ENCODE data around the gene CARNS1.
"Not testable (repeated sequence)": the region's sequence is repeated elsewhere in the genome, so short reads cannot be mapped to it uniquely, and the experiment has no call there.

CARNS1 gene

DNA sequence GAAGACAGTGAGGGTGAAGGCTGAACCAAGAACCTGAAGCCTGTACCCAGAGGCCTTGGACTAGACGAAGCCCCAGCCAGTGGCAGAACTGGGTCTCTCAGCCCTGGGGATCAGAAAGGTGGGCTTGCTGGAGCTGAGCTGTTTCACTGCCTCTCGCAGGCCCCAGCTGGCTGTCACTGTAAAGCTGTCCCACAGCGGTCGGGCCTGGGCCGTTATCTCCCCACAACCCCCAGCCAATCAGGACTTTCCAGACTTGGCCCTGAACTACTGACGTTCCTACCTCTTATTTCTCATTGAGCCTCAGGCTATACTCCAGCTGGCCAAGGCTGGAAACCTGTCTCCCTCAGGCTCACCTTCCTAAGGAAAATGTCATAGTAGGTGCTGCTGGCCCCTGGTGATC, 17.9 kb upstream of the CARNS1 start:
- no peak for DNase-seq

DNA sequence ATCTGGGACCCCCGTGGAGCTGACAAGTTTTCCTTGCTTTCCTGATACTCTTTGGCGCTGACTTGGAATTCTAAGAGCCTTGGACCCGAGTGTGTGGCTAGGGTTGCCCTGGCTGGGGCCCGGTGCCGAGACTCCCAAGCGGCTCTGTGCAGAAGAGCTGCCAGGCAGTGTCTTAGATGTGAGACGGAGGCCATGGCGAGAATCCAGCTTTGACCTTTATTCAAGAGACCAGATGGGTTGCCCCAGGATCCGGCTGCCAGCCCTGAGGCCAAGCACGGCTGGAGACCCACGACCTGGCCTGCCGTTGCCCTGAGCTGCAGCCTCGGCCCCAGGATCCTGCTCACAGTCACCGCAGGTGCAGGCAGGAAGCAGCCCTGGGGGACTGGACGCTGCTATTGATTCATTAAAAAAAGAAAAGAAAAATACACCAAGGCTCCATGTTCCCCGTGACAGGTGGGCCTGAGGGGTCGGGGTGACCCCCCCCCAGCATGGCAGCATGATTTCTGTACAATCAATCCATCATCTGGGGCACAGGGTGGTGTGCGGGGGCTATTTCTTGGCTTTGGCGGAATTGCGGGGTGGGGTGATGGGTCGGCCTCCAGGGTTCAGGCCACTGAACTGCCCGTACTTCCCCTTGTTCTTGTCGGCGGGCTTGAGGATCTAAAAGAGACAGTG, 17.4 kb upstream of the CARNS1 start:
- no peak for DNase-seq

DNA sequence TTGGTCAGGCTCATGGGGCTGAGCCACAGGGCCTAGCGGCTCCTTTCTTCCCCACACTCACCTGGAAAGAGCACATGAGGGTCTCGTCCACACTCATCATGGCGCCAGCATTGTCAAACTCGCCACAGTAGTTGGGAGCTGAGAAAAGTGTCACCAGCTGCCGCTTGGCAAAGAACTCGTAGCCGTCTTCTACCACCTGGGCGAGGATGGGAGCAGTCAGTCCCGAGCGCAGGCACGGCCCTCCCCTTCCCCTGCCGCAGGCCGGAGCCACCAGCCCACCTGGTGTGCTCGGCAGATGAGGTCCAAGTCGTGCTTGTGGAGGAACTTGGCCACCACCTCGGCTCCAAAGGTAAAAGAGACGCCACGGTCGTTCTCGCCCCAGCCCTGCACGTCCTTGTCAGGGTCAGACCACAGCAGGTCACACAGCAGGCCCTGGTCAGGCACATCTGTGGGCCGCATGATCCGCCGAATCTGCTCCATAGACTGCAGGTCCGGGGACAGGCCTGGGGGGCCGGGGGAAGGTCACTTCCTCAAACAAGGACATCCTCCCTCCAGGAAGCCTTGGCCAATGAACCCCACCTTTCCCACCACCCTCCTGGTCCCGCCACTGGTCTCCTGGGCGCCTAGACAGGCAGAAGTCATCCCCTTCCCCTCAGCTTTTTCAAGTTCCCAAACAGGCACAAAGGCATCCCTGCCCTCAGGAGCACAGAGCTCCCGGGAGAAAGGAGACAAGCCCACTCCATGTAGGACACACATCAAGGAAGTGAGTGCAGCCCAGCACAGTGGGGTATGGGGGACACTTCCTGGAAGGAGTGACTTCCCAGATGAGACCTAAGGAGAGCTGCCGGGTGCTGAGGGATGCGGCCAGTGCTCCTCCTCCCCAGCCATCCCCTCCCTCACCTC, 16.6 kb upstream of the CARNS1 start:
- no peak for DNase-seq

DNA sequence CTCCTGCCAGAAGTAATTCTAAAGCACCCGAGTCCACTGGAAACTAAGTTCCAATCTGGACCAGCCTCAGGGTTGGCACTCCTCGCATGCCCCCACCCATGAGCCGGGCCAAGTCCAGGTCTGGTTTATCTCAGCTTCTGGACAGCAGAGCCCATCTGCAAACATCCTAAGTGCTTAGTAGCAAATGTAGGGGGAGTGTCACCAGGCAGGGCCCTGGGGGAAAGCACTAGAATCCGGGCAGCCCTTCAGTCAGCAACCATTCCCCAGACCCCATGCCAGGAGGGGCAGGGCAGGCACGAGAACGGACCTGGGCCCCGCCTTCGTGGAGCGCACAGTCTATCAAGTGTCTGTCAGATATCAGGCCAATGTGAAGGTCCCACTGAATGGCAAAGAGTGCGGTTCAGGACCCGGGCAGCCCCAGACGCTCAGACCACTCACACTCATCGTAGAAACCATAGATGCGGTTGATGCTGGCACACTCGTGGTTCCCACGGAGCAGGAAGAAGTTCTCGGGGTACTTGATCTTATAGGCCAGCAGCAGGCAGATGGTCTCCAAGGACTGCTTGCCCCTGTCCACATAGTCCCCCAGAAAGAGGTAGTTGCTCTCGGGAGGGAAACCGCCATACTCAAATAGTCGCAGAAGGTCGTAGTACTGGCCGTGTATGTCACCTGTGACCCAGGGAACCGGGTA, 15.1 kb upstream of the CARNS1 start:
- peak; percentile 42 for DNase-seq

DNA sequence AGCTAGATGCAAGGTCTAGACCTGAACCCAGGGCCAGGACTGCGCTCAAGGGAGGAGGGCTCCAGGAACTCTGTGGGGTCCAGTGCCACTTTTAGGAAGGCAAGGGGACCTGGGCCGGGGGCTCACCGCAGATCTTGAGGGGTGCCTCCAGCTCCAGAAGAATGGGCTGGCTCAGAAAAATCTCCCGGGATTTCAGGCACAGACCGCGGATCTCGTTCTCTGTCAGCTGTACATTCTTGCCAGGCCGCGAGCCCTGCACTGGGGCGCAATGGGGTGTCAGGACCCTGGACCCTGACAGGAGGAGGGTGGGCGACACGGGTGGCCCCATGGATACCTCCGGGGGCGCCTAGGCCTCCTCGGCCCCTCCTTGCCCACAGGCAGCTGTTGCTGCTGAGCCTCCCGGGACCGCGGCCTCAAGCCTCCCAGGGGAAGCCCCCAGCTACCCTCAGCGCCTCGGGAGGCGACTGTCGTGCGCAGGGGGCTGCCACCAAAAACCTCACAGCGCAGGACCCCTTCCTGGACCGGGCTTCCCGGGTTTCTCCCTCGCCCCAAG, 14.5 kb upstream of the CARNS1 start:
- no peak for DNase-seq

DNA sequence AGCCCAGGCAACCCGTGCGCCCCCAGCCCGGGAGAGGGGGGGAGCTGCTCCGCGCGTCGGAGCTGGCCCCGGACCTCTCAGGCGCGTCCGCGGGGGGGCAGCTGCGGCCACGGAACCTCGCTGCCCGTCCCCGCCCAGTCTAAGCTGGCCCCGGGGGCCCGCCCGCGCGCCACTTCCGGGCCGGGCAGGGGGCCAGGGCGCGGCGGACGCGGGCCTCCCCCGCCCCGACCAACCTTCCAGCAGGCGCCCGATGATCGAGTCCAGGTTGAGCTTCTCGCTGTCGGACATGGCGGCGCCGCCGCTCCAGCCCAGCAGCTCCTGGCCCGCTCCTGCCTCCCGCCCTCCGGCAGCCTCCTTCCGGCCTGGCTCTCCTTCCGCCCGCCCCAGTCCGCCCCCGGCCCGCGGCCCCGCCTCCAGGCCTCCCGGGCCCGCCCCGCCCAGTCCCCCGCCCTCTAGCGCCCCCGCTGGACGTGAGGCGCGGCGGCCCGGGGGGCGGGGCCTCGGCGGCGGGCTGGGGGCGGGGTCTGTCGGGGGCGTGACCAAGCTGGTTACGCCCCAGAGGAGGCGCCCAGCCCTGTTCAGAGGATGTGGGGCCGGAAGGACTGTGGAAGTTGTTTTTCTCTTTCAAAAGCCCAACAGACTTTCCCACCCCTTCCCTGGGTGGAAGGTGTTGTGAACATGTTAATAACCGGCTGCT, 13.8 kb upstream of the CARNS1 start, which contains the start of gene PPP1CA:
Gene PPP1CA (minus strand): TSS at position 364 of the 697 bp plus-strand sequence. CDS start 76 bp downstream, at position 288.
- DNase-seq: peak; percentile 94

DNA sequence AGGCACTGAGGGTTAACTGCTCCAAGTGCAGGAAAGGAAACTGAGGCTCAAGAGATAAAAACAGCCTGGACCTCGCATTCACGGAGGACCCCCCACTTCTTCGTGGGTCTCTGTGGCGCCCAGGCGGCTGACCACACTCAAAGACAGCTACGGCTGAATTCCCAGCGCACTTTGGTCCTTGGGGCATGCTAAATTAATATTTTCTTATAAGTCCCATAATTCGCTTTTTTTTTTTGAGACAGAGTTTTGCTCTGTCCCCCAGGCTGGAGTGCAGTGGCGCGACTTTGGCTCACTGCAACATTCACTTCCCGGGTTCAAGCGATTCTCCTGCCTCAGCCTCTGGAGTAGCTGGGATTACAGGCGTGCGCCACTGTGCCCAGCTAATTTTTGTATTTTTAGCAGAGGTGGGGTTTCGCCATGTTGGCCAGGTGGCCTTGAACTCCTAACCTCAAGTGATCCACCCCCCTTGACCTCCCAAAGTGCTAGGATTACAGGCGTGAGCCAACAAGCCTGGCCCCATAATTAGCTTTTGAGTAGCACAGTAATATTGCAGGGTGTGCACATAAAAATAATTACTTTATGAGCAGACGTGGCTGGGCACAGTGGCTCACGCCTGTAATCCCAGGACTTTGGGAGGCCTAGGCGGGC, 13.2 kb upstream of the CARNS1 start:
- not testable (repeated sequence) for DNase-seq

DNA sequence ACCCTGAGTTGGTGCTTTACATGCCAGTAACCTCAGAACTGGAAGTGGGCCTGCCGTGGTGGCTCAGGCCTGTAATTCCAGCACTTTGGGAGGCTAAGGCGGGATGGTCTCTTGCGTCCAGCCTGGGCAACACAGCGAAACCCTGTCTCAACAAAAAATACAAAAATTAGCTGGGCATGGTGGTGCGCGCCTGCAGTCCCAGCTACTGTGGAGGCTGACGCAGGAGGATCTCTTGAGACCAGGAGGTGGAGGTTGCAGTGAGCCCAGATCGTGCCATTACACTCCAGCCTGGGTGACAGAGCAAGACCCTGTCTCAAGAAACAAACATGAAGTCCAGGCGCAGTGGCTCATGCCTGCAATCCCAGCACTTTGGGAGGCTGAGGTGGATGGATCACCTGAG, 12.4 kb upstream of the CARNS1 start:
- DNase-seq: not testable (repeated sequence)

DNA sequence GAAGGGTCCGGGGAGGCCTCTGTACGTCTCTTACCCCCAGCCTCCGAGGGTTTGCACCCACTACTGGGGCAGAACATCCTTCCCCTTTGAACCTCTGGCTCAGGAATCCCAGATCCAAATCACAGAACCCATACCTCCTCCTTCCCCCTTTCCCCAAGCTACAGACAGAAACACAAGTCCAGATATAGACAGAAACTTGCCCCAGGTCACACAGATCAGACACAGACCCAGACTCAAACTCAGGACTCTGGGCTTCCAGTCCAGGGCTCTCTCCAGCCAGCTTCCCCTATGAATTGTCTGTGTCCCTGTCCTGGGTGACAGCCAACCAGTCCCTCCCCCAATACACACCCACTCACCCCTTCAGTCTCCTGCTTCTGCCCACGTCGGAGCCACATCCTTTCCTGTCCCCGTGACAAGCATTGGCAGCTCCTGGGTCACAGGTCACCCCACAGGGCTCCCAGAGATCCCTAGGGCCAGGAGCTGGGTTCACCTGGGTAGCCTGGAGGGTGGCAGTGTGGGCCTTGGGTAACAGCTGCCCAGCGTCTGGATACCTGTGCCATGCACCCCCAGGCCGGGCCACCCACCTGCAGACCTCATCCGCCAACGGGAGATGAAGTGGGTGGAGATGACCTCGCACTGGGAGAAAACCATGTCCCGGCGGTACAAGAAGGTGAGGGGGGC, 10.8 kb upstream of the CARNS1 start:
- peak; percentile 82 for DNase-seq

DNA sequence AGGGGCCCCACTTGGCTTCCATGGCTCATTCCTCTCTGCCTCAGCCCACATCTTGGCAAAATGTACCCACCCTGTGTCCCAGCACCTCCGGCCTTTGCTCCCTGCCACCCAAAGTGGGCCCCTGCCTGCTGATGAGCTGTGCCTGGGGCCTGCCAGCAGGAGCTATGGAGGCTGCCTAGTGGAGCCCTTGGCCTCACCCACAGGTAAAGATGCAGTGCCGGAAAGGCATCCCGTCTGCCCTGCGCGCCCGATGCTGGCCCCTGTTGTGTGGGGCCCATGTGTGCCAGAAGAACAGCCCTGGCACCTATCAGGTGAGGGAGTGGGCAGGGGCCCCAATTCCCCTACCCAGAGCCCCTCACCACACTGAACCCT, 10.3 kb upstream of the CARNS1 start:
- DNase-seq: peak; percentile 51

DNA sequence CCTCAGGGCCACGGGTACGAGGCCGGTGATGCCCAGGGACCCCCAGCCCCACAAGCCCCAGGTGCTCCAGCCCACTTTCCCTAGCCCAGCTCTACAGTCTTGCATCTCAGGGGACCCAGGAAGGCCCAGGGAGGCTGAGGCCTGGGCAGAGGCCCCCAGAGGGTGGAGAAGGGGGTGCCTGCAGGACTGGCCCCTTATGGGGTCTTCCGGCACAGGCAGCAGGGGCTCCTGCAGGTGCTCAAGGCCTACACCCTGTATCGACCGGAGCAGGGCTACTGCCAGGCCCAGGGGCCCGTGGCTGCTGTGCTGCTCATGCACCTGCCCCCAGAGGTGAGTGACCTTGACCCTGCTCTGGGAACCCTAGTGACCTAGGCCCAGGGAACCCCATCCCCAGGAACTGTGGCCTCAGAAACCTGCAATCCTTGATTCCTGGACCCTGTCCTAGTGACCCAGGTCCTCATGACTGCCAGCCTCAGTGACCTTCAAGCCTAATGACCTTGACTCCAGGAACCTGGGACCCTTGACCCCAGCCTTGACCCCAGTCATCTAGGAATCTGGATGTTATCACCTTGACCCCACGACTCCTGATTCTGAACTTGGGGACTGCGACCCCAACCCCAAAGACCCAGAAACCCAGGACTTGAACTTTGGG, 9.7 kb upstream of the CARNS1 start:
- no peak for DNase-seq

DNA sequence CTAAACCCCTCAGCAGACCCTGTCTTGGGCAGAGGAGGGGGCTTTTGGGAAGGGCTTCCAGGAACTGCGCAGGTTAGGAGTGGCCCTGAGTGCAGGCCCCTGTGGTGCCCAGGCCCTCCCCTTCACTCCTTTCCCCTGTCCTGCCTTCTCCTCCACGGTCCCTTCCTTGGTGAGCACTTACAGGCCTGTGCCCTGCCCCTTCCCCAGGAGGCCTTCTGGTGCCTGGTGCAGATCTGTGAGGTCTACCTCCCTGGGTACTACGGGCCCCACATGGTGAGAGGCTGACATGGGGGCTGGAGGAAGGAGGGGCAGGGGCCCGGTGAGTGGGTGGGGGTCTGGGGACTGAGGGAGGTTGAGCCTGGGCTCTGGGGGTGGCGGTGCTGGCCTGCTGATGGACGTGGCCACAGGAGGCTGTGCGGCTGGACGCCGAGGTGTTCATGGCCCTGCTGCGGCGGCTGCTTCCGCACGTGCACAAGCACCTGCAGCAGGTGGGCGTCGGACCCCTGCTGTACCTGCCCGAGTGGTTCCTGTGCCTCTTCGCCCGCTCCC, 9.0 kb upstream of the CARNS1 start:
- DNase-seq: no peak

DNA sequence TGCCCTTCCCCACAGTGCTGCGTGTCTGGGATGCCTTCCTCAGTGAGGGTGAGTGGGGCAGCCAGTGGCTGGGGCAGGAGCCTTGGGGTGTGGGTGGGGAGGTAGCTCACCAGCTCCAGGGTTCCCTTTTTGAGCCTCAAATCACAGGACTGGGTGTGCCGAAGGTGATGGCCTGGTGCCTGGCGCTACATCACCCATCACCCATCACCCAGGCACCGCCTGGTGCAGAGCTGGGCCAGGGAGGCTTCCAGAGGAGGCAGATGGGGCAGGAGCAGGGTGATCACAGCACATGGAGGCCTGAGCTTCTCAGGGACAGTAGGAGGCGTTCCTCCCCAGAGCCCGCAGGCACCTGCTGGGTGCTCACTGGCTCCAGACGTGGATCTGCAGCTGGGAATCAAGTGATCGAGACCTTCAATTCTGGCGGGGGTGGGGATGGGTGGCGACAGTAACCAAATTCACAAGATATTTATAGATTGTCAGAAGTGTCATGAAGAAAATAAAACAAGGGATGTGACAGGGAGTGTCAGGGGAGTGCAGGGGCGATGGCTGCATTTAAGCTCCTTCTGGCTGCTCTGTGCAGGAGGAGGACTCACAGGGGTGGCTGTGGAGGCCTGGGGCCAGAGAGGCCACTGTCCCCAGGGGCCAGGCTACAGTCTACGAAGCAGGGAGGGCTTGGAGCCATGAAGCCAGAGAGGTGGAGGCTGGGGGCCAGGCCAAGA, 8.3 kb upstream of the CARNS1 start:
- peak; percentile 49 for DNase-seq

DNA sequence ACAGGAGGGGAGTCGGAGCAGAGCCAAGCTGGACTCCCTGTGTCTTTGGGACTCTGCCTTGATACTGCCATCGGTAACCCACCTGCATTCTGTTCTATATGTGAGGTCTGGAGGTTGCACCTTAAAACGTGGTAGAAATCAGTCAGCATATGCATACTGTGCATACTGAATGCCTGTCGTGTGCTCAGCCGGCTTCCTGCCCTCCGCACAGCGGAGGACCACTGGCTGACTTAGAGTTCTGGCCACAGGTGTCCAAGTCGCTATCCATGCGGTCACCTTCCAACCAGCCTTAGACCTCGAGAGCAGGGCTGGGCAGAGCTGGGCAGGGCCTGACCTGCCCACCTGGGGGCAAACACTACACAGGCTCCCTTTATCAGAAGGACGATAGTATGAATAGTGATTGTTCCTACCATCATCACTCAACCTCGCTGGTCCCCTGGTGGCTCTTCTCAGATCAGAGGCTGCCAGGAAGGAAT, 7.8 kb upstream of the CARNS1 start:
- DNase-seq: no peak

DNA sequence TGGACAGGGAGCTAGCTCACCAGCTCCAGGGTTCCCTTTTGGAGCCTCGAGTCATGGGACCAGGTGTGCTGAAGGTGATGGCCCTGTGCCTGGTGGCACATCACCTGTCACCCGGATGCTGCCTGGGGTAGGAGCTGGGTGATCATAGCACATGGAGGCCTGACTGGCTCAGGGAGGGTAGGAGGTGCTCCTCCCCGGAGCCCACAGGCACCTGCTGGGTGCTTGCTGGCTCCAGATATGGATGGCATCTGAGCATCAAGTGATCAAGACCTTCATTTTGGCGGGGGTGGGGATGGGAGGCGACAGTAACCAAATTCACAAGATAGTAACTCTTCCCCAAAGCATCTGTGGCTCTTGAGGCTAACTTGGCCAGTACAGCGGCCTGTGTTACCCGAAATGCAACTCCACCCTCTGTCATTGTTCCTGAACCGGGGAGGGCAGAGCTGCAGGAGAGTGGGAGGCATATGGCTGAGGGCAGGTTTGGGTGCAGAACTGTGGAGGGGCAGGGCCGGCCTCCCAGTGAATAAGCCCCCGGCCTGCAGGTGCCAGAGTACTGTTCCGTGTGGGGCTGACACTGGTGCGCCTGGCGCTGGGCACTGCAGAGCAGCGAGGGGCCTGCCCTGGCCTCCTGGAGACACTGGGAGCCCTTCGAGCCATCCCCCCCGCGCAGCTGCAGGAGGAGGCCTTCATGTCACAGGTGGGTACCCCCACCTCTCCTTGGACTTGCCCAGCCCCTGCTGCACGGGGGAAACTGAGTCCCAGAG, 6.9 kb upstream of the CARNS1 start:
- peak; percentile 55 for DNase-seq

DNA sequence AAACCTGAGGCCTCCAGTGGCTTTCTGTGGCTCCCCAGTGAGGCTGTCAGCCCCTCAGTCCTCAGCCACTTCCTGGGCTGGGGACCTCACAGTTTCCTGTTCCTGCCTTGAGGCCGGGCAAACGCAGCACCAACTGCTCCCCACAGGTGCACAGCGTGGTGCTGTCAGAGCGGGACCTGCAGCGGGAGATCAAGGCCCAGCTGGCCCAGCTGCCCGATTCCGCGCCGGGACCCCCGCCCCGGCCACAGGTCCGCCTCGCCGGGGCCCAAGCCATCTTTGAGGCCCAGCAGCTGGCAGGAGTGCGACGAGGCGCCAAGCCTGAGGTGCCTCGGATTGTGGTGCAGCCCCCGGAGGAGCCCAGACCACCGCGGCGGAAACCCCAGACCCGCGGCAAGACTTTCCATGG, 6.2 kb upstream of the CARNS1 start:
- DNase-seq: peak; percentile 92

DNA sequence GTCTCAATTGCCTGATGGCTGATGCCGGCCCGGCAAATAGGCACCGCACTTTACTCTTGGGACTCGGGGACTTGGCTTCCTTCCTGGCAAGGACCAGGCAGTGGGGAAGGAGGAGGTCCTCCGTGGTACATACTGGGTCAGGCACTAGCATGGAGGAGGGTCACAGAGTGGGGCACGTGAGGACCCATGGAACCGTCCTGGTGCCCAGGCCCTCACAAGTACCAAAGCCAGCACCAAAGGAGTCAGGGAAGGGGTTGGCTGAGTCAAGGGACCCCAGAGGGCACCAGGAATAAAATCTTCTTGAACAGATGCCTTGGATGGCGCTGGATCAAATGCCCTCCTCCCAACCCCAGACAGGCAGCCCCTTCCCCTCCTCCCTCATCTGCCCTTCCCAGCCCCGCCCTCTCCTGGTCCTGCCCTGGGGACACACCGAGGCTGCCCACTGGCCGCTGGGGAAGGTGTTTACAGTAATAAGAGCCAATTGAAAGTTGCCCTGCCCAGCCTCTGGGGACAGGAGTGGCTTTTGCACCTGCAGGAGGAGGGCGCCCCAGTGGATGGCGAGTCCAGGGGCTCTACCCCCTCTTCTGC, 5.6 kb upstream of the CARNS1 start:
- no peak for DNase-seq

DNA sequence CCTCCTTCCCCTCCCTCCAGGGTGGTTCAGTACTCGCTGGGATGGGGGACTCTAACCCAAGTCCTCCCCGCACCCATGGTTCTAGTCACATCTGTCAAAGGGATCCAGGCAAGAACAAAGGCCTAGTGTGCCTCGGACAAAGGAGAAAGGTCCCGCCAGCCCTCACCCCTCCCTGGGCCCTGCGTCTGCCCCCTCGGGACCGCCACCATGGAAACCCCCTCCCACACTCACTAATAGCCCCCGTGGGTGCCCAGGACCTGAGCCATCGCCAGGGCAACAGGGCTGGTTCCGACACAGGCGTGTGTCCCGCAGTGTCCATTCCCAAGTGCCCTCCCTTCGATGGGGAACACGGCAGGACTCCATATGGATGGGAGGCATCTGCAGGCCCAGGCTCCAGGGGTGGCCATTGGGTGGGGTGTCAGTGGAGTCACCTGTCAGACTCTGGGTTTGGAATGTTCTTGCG, 5.1 kb upstream of the CARNS1 start:
- no peak for DNase-seq

Data from activated CD4-positive, alpha-beta T cell treated with anti-CD3 and anti-CD28 coated beads, Interleukin-10, Interleukin-2, amounts not matched to agents 100 ng/mL and 50 ng/mL, durations not matched to agents 16 hours and 8 hours (primary cell).